Spleen (tissue), 7 donors: ENCODE results near the gene EPB41.

Experiments
- POLR2A ChIP-seq, 3 donors: fragments of 450-650 bp; IDR thresholded peaks; one replicate each; pipeline ENCODE4 v1.5.1; 2017; ENCODE audit warnings: antibody characterized with exemption in 3 of 3, mild to moderate bottlenecking in 1 of 3
- POLR2AphosphoS5 ChIP-seq, 3 donors: sonication (generic); formaldehyde crosslinking; IDR thresholded peaks; one replicate each; pipeline ENCODE4 v1.5.1; 2017; ENCODE audit warnings: antibody characterized with exemption in 3 of 3
- TF ChIP-seq, protein P1 (sequence below), 11 experiments: fragments of 200-600 bp in 7 of 11; fragments of 450-650 bp in 4 of 11; sonication (generic) in 4 of 11; IDR thresholded peaks in 8 of 11; conservative IDR thresholded peaks in 3 of 11; 1 replicate in 7 of 11; 2 replicates in 4 of 11; pipeline versions ENCODE4 v1.4.0 to v1.8.0; 2016 to 2021; ENCODE audit warnings: antibody characterized with exemption in 11 of 11, inconsistent platforms in 4 of 11, mild to moderate bottlenecking in 1 of 11
- donor health status: DM: no; HTN: no; CAD: no; lungs with moderate emphysema.
- donor health status: DM: no; HTN: no; CAD: no.
- donor health status: DM: no; HTN: no; CAD: no.

DNA sequence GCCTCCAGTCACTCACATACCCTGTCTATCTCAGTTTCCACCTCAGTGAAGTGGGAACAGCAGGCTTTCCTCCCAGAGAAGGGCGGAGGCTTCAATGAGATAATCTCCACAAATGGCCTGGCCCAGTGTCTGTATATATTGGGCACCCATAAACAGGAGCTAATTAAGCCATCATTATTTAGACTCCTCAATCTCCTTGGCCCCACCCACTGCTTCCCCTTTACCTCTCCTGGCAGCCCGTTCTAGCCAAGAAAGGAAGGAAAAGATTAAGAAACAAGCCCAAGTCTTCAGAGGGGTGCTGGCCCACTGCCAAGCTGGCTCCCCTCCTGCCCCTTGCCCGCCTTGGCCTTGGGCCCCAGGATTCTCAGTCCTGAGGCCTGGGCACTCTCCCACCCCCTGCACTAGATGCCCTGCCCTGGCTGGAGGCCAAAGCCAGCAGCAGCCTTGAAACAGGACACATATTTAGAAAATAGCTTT, 15.9 kb upstream of the EPB41 start:
- TF ChIP-seq, protein P1, sequence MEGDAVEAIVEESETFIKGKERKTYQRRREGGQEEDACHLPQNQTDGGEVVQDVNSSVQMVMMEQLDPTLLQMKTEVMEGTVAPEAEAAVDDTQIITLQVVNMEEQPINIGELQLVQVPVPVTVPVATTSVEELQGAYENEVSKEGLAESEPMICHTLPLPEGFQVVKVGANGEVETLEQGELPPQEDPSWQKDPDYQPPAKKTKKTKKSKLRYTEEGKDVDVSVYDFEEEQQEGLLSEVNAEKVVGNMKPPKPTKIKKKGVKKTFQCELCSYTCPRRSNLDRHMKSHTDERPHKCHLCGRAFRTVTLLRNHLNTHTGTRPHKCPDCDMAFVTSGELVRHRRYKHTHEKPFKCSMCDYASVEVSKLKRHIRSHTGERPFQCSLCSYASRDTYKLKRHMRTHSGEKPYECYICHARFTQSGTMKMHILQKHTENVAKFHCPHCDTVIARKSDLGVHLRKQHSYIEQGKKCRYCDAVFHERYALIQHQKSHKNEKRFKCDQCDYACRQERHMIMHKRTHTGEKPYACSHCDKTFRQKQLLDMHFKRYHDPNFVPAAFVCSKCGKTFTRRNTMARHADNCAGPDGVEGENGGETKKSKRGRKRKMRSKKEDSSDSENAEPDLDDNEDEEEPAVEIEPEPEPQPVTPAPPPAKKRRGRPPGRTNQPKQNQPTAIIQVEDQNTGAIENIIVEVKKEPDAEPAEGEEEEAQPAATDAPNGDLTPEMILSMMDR (IDR thresholded peaks at IDR 0.05 in 8 of 11, conservative IDR thresholded peaks at IDR 0.05 in 3 of 11), result no peak
- TF ChIP-seq POLR2AphosphoS5 (IDR thresholded peaks at IDR 0.05), result peak in 1 of 3 donors; percentile 24
- no peak for TF ChIP-seq POLR2A (IDR thresholded peaks at IDR 0.05)
